SIG-M5 treated with dmso at 0.1 percent for 504 hours (cell line): ENCODE data around the gene BTBD2.
"Not testable (repeated sequence)": the region's sequence is repeated elsewhere in the genome, so short reads cannot be mapped to it uniquely, and the experiment has no call there.

ENCODE experiments used
- DNase-seq: peaks from one replicate; lab custom pipeline; 2025; ENCODE audit not compliant: unreplicated experiment; lab: John Stamatoyannopoulos, UW

The BTBD2 gene

DNA sequence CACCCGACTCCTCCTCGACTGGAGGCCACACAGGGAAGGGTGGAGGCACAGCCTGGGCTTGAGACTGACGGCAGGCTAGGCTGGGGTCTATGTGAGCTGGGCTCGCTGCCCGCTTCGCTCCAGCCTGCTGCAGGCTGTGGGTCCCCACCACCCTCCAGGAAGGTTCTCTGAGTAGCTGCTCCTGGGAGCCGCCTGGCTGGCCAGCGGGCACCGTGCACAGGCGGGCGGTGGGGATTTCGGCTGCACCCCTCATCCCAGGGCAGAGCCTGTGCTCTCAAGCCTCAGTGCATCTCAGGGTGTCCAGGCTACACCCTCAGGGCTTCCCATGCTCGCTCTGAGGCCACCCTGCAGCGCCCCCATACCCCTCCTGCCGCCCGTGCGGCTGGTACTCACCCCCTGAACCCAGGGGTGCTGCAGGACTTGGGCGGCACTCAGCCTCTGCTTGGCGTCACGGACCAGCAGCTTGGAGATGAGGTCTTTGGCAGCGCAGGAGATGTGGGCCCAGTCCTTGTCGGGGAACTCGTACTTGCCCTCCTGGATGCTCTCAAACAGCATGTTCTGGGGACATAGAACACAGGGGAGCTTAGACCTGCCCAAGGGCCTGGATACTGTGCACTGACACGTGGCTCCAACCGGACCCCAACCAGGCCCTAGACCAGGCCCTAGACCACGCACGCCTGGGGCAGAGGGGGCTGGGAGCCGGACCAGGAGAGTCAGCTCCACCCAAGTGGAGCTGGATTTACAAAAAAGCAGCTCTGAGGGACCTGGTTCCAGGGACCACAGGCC lies 25.3 kb upstream of the BTBD2 start:
- no peak for DNase-seq

DNA sequence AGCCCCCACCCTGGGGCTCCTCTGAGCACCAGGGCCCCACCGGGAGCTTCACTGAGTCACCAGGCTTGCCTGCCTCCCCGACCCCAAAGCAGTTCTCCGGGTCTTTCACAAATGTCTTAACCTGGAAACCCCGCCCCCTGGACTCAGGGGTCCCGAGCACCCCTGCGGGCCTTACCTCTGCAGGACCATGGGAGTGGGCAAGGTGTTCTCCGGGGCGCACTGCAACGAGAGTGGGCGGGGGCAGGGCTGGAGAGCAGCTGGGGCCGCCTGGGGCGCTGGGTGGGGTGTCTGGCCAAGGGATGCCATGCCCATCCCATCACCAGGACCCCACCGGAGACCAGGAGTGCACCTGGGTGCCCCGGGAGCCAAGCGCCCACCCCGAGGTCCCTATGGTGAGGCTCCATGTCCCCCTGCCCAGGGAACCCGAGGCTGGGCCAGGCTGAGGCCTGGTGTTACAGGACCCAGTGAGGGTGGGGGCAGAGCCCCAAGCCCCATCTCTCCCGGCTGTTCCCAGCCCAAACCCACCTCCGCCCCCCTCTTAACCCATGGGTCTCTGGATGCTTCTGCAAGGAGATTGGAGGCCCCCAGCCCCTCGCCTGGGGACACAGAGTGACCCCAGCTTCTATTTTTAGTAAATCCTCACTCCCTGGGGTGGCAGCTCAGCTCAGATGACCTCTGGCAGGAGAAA lies 24.6 kb upstream of the BTBD2 start:
- no peak for DNase-seq

- no peak for DNase-seq
Measured at GRCh38 chr19:2039089-2039958, 23.8 kb upstream of the BTBD2 start.

- DNase-seq = no peak
Measured at GRCh38 chr19:2038284-2039088, 23.0 kb upstream of the BTBD2 start.

GRCh38 chr19:2037651-2038255 lies 22.2 kb upstream of the BTBD2 start:
- DNase-seq = no peak

GRCh38 chr19:2036424-2036823 lies 20.9 kb upstream of the BTBD2 start:
- DNase-seq = no peak

DNA sequence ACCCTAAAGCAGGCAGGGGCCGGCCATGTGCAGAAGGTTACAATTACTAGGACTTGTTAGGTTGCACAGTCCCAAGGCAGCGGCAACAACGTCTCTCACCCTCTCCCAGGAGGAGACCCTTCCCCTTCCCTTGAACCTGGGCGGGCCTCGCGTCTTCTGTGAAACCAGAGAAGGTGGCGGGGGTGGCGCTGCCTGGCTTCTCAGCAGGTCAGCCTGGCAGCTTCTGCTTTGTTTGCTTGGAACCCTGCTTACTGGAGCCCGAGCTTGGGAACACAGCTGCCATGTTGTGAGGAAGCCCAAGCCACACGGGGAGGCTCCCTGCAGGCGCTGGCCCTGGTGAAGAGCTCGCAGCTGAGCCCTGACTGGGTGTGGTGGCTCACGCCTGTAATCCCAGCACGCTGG lies 20.1 kb upstream of the BTBD2 start:
- no peak for DNase-seq

- DNase-seq = no peak
Measured at GRCh38 chr19:2034729-2035589, 19.4 kb upstream of the BTBD2 start.

DNA sequence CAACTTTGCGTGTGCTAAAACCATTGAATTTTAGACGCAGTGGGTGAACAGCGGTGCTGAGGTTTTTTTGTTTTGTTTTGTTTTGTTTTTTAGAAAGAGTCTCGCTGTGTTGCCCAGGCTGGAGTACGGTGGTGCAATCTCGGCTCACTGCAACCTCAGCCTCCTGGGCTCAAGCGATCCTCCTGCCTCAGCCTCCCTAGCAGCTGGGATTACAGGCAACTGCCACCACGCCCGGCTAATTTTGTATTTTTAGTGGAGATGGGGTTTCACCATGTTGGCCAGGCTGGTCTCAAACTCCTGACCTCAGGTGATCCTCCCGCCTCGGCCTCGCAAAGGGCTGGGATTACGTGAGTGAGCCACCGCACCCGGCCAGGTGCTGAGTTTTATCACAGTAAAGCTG lies 18.7 kb upstream of the BTBD2 start:
- DNase-seq = not testable (repeated sequence)

DNA sequence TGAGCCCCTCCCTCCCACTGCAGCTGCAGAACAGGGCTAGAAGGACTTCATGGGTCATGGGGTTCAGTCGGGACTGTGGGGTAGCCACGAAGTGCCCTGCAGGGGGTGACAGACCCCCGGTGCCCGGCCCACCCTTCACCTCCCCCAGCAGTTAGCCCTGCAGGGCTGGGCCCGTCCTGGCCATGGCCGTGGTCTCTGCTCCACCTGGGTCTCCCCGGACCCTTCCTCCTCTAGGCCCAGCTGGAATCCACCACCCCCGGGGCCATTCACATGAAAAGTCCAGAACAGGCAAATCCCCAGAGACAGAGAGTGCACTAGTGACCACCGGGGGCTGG lies 18.3 kb upstream of the BTBD2 start:
- no peak for DNase-seq

DNA sequence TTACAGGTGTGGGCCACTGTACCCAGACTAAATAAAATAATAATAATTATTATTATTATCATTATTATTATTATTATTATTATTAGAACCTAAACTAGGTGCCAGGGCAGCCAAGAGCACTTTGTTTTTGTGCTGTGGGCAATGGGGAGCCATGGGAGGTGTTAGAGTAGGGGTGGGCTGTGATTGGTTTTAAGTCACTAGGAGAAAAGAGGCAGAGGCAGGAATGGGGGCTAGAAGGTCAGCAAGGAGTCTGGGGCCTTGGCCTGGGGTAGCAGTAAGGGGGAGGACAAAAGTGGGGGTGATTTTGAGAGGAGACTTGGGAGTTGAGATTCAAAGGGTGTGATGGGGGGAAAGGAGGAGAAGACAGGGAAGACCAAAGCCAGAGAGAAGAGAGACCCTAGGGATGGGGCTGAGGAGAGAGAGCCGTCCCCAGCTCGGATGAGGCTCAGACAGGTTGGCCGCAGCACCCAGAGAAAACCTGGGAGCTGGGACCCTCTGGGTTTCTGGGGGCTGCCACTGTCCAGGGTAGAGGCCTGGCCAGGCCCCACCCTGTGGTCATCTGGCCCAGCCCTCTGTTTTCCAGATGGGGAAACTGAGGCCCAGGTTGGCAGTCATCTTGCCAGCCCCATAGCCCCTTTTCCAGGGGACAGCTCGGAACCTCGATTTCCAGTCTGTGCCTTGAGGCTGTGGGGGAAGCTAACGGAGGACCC lies 17.8 kb upstream of the BTBD2 start:
- no peak for DNase-seq

- peak; percentile 53 for DNase-seq
Measured at GRCh38 chr19:2032296-2032941, 16.9 kb upstream of the BTBD2 start.

GRCh38 chr19:2027361-2027760 lies 11.8 kb upstream of the BTBD2 start:
- no peak for DNase-seq

GRCh38 chr19:2026770-2027169 lies 11.3 kb upstream of the BTBD2 start:
- DNase-seq = no peak

- DNase-seq = no peak
Measured at GRCh38 chr19:2022289-2022688, 6.8 kb upstream of the BTBD2 start.

DNA sequence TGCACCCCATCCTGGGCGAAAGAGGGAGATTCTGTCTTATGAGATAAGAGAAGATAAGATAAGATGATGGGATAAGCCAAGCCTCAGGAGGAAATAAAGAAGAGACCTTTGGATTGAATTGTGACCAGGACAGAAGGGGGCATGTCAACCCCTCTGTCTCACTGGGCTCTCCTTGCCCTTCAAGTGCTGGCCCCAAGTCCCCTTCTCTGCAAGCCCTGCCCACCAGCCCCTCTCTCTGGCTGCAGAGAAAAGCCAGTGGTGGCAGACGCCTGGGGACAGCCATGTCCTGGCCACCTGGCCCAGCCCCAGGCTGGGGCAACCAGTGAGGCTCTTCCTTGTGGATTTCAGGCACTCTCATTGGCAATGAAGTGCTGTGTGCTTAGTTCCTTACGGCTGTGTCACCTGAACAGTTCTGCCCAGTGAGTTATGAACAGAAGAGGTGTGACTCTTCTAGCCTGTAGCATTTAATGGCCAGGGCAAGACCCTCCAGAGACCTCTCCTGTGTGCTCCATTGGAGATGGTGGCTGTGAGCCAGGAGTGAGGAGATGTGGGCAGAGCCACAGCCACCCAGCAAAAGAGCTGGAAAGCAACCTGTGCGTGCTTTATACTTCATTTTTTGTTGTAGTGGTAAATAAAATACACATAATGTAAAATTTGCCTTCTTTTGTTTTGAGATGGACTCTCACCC lies 6.1 kb upstream of the BTBD2 start:
- DNase-seq = no peak

DNA sequence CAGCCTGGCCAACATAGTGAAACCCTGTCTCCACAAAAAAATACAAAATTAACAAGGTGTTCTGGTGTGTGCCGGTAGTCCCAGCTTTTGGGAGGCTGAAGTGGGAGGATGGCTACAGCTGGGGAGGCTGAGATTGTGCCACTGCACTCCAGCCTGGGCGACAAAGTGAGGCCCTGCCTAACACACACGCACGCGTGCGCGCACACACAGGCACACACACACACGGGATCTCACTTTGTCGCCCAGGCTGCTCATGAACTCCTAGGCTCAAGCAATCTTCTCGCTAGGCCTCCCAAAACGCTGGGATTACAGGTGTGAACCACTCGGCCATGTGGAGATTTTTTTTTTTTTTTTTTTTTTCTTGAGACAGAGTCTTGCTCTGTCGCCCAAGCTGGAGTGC lies 3.2 kb upstream of the BTBD2 start:
- DNase-seq = no peak
